ENCODE results near the gene PROS1.
A peak's percentile ranks its signal among the peaks of the same experiment; 100 is the strongest.
"Not testable (repeated sequence)": the region's sequence is repeated elsewhere in the genome, so short reads cannot be mapped to it uniquely, and the experiment has no call there.

The PROS1 gene

GRCh38 chr3:93969997-93970396, 3.7 kb downstream of the PROS1 start:
- DNase-seq (ENCODE audit: low read depth, low spot score), result no peak

DNA sequence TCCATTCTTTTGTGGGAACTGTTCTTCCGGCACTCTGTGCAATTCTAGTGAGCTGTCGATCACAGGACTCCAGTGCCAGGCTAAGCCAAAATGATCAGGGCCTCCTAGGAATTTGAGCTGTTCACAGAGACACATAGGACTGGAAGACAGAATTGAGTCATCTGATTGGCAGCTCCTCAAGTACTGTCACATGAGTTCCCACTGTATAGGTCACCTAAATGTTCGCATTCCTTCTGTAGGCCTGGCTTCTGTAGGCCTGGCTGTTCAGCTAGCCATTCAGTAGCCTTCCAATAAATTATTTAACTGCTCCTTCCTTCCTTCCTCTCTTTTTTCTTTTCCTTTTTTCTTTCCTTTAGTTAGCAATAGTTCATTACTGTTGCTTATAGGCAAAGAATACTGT, 4.3 kb downstream of the PROS1 start:
- DNase-seq (ENCODE audit: low read depth, low spot score), result peak; percentile 58

- DNase-seq (ENCODE audit: low read depth, low spot score), result not testable (repeated sequence)
Observed at GRCh38 chr3:93965106-93965505, 8.6 kb downstream of the PROS1 start.

DNA sequence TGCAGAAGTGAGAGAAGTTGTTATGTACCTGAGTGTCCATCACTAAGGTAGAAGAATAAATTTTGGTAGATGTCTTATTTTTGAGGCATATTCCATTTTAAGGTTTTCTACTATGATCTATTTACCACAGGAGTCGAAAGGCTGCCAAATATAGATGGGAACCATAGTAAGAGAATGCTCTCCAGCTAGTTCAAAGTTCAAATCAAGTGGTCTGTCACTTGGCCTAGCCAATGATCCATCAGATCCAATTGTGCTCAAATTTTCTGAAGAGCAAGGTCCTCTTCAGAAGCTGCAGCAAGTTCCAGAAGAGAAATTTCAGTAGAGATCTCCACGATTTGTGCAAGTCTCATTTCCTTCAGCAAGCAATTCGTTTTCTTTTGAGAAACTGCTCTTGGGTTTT, 10.9 kb downstream of the PROS1 start:
- no peak for DNase-seq (ENCODE audit: low read depth, low spot score)

- no peak for DNase-seq (ENCODE audit: low read depth, low spot score)
Observed at GRCh38 chr3:93961489-93961888, 12.2 kb downstream of the PROS1 start.

- DNase-seq (ENCODE audit: low read depth, low spot score), result no peak
Observed at GRCh38 chr3:93961026-93961425, 12.7 kb downstream of the PROS1 start.

- DNase-seq (ENCODE audit: low read depth, low spot score), result peak; percentile 15
Observed at GRCh38 chr3:93949958-93950357, 23.7 kb downstream of the PROS1 start.

- DNase-seq (ENCODE audit: low read depth, low spot score), result not testable (repeated sequence)
Observed at GRCh38 chr3:93937485-93937884, 36.2 kb downstream of the PROS1 start.

GRCh38 chr3:93936549-93936948, 37.1 kb downstream of the PROS1 start:
- DNase-seq (ENCODE audit: low read depth, low spot score), result no peak

- no peak for DNase-seq (ENCODE audit: low read depth, low spot score)
Observed at GRCh38 chr3:93934366-93935046, 39.2 kb downstream of the PROS1 start.

DNA sequence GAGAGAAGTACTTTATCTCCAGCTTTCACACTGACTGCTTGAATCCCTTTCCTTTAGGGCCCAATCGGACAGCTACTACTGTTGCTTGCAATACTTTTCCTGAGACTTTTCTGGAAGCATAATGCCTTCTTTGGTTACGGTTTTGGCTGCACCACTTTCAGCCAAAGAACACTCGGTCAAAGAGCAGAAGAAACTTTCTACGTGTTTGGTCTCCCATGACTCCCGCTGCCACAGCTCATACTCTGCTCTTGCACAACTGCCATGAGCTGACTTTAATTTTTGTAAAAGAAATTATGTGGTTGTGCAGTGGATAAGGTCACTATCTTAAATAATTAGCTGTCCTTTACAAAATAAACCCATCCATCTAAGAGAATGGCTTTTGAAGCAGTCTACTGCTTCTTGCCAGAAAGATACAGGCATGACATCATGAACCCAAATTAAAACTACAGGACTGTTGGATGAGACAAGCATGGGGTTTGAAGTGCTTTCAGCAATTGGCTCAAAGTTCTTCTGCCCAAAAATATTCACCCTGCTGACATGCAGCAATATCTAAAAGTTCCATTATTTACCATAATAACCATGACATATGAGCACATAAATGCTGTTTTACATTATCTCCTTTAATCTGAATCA, 42.0 kb downstream of the PROS1 start:
- no peak for DNase-seq (ENCODE audit: low read depth, low spot score)

- no peak for DNase-seq (ENCODE audit: low read depth, low spot score)
Observed at GRCh38 chr3:93930041-93930440, 43.7 kb downstream of the PROS1 start.

- DNase-seq (ENCODE audit: low read depth, low spot score), result no peak
Observed at GRCh38 chr3:93926789-93927188, 46.9 kb downstream of the PROS1 start.

GRCh38 chr3:93924491-93924890, 49.2 kb downstream of the PROS1 start:
- no peak for DNase-seq (ENCODE audit: low read depth, low spot score)

DNA sequence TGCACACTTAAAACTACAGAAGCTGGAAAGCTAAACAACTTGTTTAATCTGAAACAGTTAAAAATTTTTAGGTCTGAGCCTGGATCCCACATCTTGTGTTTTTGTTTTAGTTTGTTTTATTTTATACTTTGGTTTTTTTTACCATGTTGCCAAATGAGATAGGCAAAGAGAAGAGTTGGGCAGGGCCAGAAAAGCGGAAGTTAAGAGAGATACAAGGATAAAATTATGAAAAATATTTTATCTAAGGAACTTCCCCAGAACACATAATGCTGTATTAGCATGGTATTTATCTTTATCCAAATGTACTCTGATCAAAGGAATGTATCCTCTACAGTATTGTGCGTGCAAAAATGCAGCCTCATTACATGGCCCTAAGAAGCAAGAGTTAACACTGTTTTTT, 50.7 kb downstream of the PROS1 start:
- DNase-seq (ENCODE audit: low read depth, low spot score), result no peak

- DNase-seq (ENCODE audit: low read depth, low spot score), result not testable (repeated sequence)
Observed at GRCh38 chr3:93917546-93918029, 56.1 kb downstream of the PROS1 start.

DNA sequence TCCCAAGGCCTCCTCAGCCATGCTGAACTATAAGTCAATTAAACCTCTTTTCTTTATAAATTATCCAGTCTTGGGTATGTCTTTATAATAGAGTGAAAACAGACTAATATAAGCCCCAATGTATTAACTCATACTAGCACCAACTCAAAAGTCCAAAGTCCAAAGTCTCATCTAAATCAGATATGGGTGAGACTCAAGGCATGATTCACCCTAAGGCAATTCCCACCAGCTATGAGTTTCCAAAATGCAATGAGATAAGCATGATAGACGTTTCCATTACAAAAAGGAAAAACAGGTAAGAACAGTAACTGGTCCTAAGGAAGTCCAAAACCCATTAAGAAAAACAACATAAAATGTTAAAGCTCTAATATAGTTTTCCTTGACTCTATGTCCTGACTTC, 60.1 kb downstream of the PROS1 start:
- not testable (repeated sequence) for DNase-seq (ENCODE audit: low read depth, low spot score)

GRCh38 chr3:93911206-93911605, 62.5 kb downstream of the PROS1 start:
- DNase-seq (ENCODE audit: low read depth, low spot score), result no peak

- DNase-seq (ENCODE audit: low read depth, low spot score), result no peak
Observed at GRCh38 chr3:93910097-93910496, 63.6 kb downstream of the PROS1 start.

DNA sequence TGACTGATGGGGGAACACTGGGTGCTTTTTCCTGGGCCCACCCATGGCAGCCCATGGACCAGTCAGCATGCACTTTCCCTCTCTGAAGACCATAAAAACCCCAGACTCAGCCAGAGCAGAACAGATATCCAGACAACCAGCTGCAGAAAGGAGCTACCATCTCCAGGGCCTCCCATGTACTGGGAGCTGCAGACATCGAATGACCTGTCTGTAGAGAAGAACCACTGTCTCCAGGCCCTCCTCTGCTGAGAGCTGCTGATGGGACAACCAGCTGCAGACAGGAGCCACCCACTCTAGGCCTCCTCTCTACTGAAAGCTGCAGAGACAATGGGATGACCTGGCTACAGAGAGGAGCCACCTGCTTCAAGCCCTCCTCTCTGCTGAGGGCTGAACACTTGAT, 66.6 kb downstream of the PROS1 start:
- DNase-seq (ENCODE audit: low read depth, low spot score), result no peak

DNA sequence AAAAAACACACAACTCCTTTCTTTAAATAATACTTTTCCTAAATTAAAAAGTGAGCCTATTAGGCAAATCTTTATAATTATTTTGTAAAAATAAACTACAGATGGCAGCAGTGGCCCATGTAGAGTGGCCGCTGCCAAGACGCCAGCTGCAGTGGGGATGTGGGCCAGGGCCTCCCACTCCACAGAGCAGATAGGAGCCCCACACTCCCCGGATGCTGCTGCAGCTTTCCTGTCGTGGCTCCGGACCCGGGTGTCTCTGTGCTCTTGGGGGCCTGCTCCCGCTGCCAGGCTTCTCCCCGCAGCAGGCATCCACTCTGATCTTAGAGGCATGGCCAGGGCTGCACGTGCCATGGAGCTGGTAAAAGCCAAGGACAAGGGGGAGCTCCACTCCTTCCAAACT, 67.5 kb downstream of the PROS1 start:
- no peak for DNase-seq (ENCODE audit: low read depth, low spot score)

- DNase-seq (ENCODE audit: low read depth, low spot score), result no peak
Observed at GRCh38 chr3:93904568-93904967, 69.1 kb downstream of the PROS1 start.

DNA sequence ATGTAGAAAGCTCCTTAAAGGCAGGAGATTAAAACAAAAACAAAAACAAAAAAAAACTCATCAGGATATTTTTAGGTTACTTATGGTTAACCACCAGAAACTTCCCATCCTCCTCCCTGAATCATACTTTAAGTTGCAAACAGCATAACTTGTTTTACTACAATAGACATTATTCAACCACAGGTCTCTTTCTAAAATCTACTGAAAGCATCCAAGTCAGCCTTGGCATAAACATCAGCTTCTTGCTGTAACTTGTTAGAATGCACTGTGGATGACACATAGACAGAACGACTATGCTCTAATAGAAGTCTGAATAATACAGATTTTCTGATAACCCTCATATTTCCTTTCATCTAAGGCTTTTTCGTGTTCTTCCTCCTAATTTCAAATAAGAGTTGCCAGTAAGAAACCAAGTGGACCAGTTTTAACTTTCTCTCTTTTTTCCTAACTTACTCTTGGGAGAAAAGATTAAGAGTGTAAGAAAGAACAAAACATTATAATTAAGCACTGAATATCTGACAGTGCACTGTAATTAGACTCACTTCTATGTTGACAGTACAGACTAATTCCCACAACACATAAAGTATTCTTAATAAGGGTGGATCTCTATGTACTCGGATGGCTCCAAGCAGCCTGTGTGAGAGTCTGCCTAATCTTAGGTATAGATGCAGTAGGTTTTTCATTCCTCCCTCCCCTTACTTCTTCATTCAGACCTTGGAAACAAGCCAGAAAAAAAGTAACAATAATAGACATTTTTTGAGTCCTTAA, 95.3 kb downstream of the PROS1 start:
- not testable (repeated sequence) for DNase-seq (ENCODE audit: low read depth, low spot score)

All from ELF-1 (cell line).